Activated T-cell treated with anti-CD3 and anti-CD28 coated beads, Interleukin-2, amount 50 U/mL, for 4 hours (primary cell): Measurements from ENCODE around the gene TJAP1. TPM values are rescaled to one million over a fixed set of nuclear protein-coding genes. Genes with fewer than 3 reads are reported as not detected.
"Not testable (repeated sequence)": the region's sequence is repeated elsewhere in the genome, so short reads cannot be mapped to it uniquely, and the experiment has no call there.

ENCODE experiments used
- ATAC-seq, 2 donors: fragments of 200-7000 bp; cut with Tn5 transposase; one replicate each; pipeline ENCODE4 v1.10.0; 2021
- DNase-seq: peaks from one replicate; pipeline ENCODE4 v3.0.0-alpha.2; 2020
- H3K27me3 Mint-ChIP-seq: one replicate; pipeline ENCODE4 v1.8.0; 2021; ENCODE audit warnings: low read depth, mixed read lengths
- H3K36me3 Mint-ChIP-seq: one replicate; pipeline ENCODE4 v1.8.0; 2022; ENCODE audit warnings: mixed read lengths; ENCODE audit not compliant: insufficient read depth
- H3K4me1 Mint-ChIP-seq: one replicate; pipeline ENCODE4 v1.8.0; 2021; ENCODE audit warnings: low read depth, mixed read lengths
- H3K4me3 Mint-ChIP-seq: one replicate; pipeline ENCODE4 v1.8.0; 2021; ENCODE audit warnings: mild to moderate bottlenecking, moderate library complexity, mixed read lengths
- H3K9me3 Mint-ChIP-seq: one replicate; pipeline ENCODE4 v1.8.0; 2021; ENCODE audit warnings: mixed read lengths
- total RNA-seq, 3 donors: library from RNA; stranded (reverse); gene quantifications; one replicate each; pipeline ENCODE4 v1.2.1, GENCODE V29; 2021

TJAP1 gene
- total RNA-seq, 3 donors from 2014 or later = 45.5 to 52.8 (median 46.2) TPM

GRCh38 chr6:43459535-43459934, 17.8 kb upstream of the TJAP1 start:
- Mint-ChIP-seq H3K36me3 (no peaks in the 10 kb centered on the region), H3K4me1 (peaks cover 11% of the 10 kb centered on the region), H3K9me3 (no peaks in the 10 kb centered on the region), H3K4me3 (no peak overlapping the region), H3K27me3 (peaks cover 19% of the 10 kb centered on the region)
- ATAC-seq (no peak), DNase-seq (no peak)

GRCh38 chr6:43460032-43460431, 17.3 kb upstream of the TJAP1 start:
- no peaks in the 10 kb centered on the region for H3K36me3 Mint-ChIP-seq
- no peak for ATAC-seq
- H3K4me3 Mint-ChIP-seq = no peak overlapping the region
- DNase-seq = no peak
- no peaks in the 10 kb centered on the region for H3K9me3 Mint-ChIP-seq
- H3K4me1 Mint-ChIP-seq = peaks cover 11% of the 10 kb centered on the region
- H3K27me3 Mint-ChIP-seq = peaks cover 19% of the 10 kb centered on the region

GRCh38 chr6:43461936-43462335, 15.4 kb upstream of the TJAP1 start:
- H3K4me1 Mint-ChIP-seq = peaks cover under 1% of the 10 kb centered on the region
- DNase-seq (no peak), ATAC-seq (no peak)
- H3K9me3 Mint-ChIP-seq = no peaks in the 10 kb centered on the region
- H3K36me3 Mint-ChIP-seq = no peaks in the 10 kb centered on the region
- H3K27me3 Mint-ChIP-seq = peaks cover 25% of the 10 kb centered on the region
- no peak overlapping the region for H3K4me3 Mint-ChIP-seq

- Mint-ChIP-seq H3K4me3 (no peak overlapping the region), H3K9me3 (no peaks in the 10 kb centered on the region), H3K4me1 (no peaks in the 10 kb centered on the region), H3K27me3 (peaks cover 36% of the 10 kb centered on the region), H3K36me3 (no peaks in the 10 kb centered on the region)
- DNase-seq = no peak
- no peak for ATAC-seq
Measured at GRCh38 chr6:43464337-43464736, 13.0 kb upstream of the TJAP1 start.

- H3K9me3 Mint-ChIP-seq = no peaks in the 10 kb centered on the region
- no peaks in the 10 kb centered on the region for H3K36me3 Mint-ChIP-seq
- peaks cover 36% of the 10 kb centered on the region for H3K27me3 Mint-ChIP-seq
- H3K4me1 Mint-ChIP-seq = no peaks in the 10 kb centered on the region
- DNase-seq (no peak), ATAC-seq (no peak)
- H3K4me3 Mint-ChIP-seq = no peak overlapping the region
Measured at GRCh38 chr6:43465948-43466347, 11.4 kb upstream of the TJAP1 start.

GRCh38 chr6:43467265-43467664, 10.1 kb upstream of the TJAP1 start:
- H3K9me3 Mint-ChIP-seq, ATAC-seq, DNase-seq: not testable (repeated sequence)

GRCh38 chr6:43467752-43468151, 9.6 kb upstream of the TJAP1 start:
- no peaks in the 10 kb centered on the region for H3K36me3 Mint-ChIP-seq
- H3K9me3 Mint-ChIP-seq = no peaks in the 10 kb centered on the region
- H3K4me3 Mint-ChIP-seq = no peak overlapping the region
- ATAC-seq (no peak), DNase-seq (no peak)
- H3K4me1 Mint-ChIP-seq = no peaks in the 10 kb centered on the region
- H3K27me3 Mint-ChIP-seq = peaks cover 29% of the 10 kb centered on the region

More at GRCh38 chr6:43467265-43467664, 10.1 kb upstream of the TJAP1 start:
- not testable (repeated sequence) for H3K36me3 Mint-ChIP-seq, H3K4me1 Mint-ChIP-seq, H3K4me3 Mint-ChIP-seq
- H3K27me3 Mint-ChIP-seq = peaks cover 34% of the 10 kb centered on the region

- Mint-ChIP-seq H3K4me3 (no peak overlapping the region), H3K36me3 (no peaks in the 10 kb centered on the region), H3K9me3 (no peaks in the 10 kb centered on the region), H3K27me3 (peaks cover 27% of the 10 kb centered on the region), H3K4me1 (no peaks in the 10 kb centered on the region)
- no peak for DNase-seq
- no peak for ATAC-seq
Measured at GRCh38 chr6:43468240-43468639, 9.1 kb upstream of the TJAP1 start.

- ATAC-seq = no peak
- Mint-ChIP-seq H3K4me1 (no peaks in the 10 kb centered on the region), H3K36me3 (no peaks in the 10 kb centered on the region), H3K4me3 (no peak overlapping the region), H3K9me3 (no peaks in the 10 kb centered on the region), H3K27me3 (peaks cover 27% of the 10 kb centered on the region)
- no peak for DNase-seq
Measured at GRCh38 chr6:43468748-43469681, 8.4 kb upstream of the TJAP1 start.

GRCh38 chr6:43469947-43470346, 7.4 kb upstream of the TJAP1 start:
- DNase-seq = no peak
- H3K4me3 Mint-ChIP-seq = no peak overlapping the region
- ATAC-seq = no peak

GRCh38 chr6:43471399-43471798, 6.0 kb upstream of the TJAP1 start:
- Mint-ChIP-seq H3K9me3 (no peaks in the 10 kb centered on the region), H3K4me1 (no peaks in the 10 kb centered on the region), H3K4me3 (no peak overlapping the region), H3K27me3 (peaks cover 20% of the 10 kb centered on the region), H3K36me3 (no peaks in the 10 kb centered on the region)
- ATAC-seq (no peak), DNase-seq (no peak)

More at GRCh38 chr6:43469947-43470346, 7.4 kb upstream of the TJAP1 start:
- Mint-ChIP-seq H3K9me3 (no peaks in the 10 kb centered on the region), H3K36me3 (no peaks in the 10 kb centered on the region), H3K4me1 (no peaks in the 10 kb centered on the region), H3K27me3 (peaks cover 24% of the 10 kb centered on the region)

GRCh38 chr6:43472515-43472914, 4.9 kb upstream of the TJAP1 start:
- no peaks in the 10 kb centered on the region for H3K9me3 Mint-ChIP-seq
- H3K36me3 Mint-ChIP-seq = no peaks in the 10 kb centered on the region
- peaks cover 10% of the 10 kb centered on the region for H3K4me1 Mint-ChIP-seq
- no peak for DNase-seq
- H3K27me3 Mint-ChIP-seq = peaks cover 13% of the 10 kb centered on the region
- ATAC-seq = no peak
- no peak overlapping the region for H3K4me3 Mint-ChIP-seq

- H3K27me3 Mint-ChIP-seq = no peaks in the 10 kb centered on the region
- H3K36me3 Mint-ChIP-seq = peaks cover 2% of the 10 kb centered on the region
- ATAC-seq = no peak
- no peak for DNase-seq
- H3K4me1 Mint-ChIP-seq = peaks cover 34% of the 10 kb centered on the region
- H3K4me3 Mint-ChIP-seq = no peak overlapping the region
- no peaks in the 10 kb centered on the region for H3K9me3 Mint-ChIP-seq
Measured at GRCh38 chr6:43475516-43475915, 1.9 kb upstream of the TJAP1 start.

- Mint-ChIP-seq H3K9me3 (no peaks in the 10 kb centered on the region), H3K4me3 (peak overlapping the region; percentile 97), H3K4me1 (peaks cover 37% of the 10 kb centered on the region), H3K27me3 (no peaks in the 10 kb centered on the region), H3K36me3 (peaks cover 4% of the 10 kb centered on the region)
- DNase-seq (no peak), ATAC-seq (no peak)
Measured at GRCh38 chr6:43476746-43477145, 624 bp upstream of the TJAP1 start.

- ATAC-seq (no peak), DNase-seq (no peak)
- H3K4me1 Mint-ChIP-seq = peaks cover 45% of the 10 kb centered on the region
Measured at GRCh38 chr6:43478008-43478372, 620 bp downstream of the TJAP1 start.

More at GRCh38 chr6:43478008-43478372, 620 bp downstream of the TJAP1 start:
- peak overlapping the region; percentile 97 for H3K4me3 Mint-ChIP-seq
- no peaks in the 10 kb centered on the region for H3K9me3 Mint-ChIP-seq
- H3K36me3 Mint-ChIP-seq = peaks cover 11% of the 10 kb centered on the region
- H3K27me3 Mint-ChIP-seq = no peaks in the 10 kb centered on the region
